ENCODE data around the gene AGTRAP.

Gene AGTRAP

GRCh38 chr1:11697893-11698210, 38.1 kb upstream of the AGTRAP start:
- H3K4me3 ChIP-seq (ENCODE audit: low read depth in 1 of 2, low read length in 2 of 2): no peak overlapping the region
- H3K27ac ChIP-seq (ENCODE audit: low read length): no peak overlapping the region
- no peaks in the 10 kb centered on the region for H3K9me3 ChIP-seq (ENCODE audit: control insufficient read depth in 1 of 2, low read length in 2 of 2)
- H3K4me1 ChIP-seq (ENCODE audit: control insufficient read depth in 1 of 2, insufficient read depth in 2 of 2, low read length in 2 of 2): peaks cover 0 to 10% of the 10 kb centered on the region in 2 donors
- no peaks in the 10 kb centered on the region for H3K36me3 ChIP-seq (ENCODE audit: control insufficient read depth in 1 of 2, insufficient read depth in 2 of 2, low read length in 2 of 2)
- H3K27me3 ChIP-seq (ENCODE audit: low read depth, low read length): peaks cover 22% of the 10 kb centered on the region

- no peak overlapping the region for H3K4me3 ChIP-seq (ENCODE audit: low read depth in 1 of 2, low read length in 2 of 2)
- no peaks in the 10 kb centered on the region for H3K9me3 ChIP-seq (ENCODE audit: control insufficient read depth in 1 of 2, low read length in 2 of 2)
- H3K27me3 ChIP-seq (ENCODE audit: low read depth, low read length): peaks cover 9% of the 10 kb centered on the region
- H3K36me3 ChIP-seq (ENCODE audit: control insufficient read depth in 1 of 2, insufficient read depth in 2 of 2, low read length in 2 of 2): no peaks in the 10 kb centered on the region
- no peak overlapping the region for H3K27ac ChIP-seq (ENCODE audit: low read length)
- peaks cover 0 to 10% of the 10 kb centered on the region in 2 donors for H3K4me1 ChIP-seq (ENCODE audit: control insufficient read depth in 1 of 2, insufficient read depth in 2 of 2, low read length in 2 of 2)
Observed at GRCh38 chr1:11700601-11701467, 35.1 kb upstream of the AGTRAP start.

DNA sequence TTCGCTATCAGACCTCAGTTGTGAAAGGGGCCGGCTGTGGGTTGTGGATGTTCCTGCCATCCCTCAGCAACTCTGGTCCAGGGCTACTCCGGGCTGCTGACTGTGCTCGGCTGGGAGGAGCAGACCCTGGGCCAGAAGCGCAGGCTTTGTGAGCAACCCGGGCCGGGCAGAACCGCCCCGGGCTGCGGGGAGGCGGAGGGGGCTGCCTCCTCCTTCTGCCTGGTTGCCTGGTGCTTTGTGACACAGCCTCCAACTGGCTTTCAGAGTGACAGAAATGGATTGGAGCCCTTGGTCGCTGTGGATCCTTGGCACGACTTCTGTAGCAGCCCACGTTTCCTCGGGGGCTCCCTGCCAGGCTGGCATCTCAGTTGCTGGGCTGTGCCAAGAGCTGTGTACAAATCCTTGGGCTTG, 34.4 kb upstream of the AGTRAP start:
- Histone ChIP-seq H3K4me3 (ENCODE audit: low read depth in 1 of 2, low read length in 2 of 2) (no peak overlapping the region), H3K36me3 (ENCODE audit: control insufficient read depth in 1 of 2, insufficient read depth in 2 of 2, low read length in 2 of 2) (no peaks in the 10 kb centered on the region), H3K9me3 (ENCODE audit: control insufficient read depth in 1 of 2, low read length in 2 of 2) (no peaks in the 10 kb centered on the region), H3K4me1 (ENCODE audit: control insufficient read depth in 1 of 2, insufficient read depth in 2 of 2, low read length in 2 of 2) (peaks cover 0 to 10% of the 10 kb centered on the region in 2 donors), H3K27me3 (ENCODE audit: low read depth, low read length) (peaks cover 9% of the 10 kb centered on the region), H3K27ac (ENCODE audit: low read length) (no peak overlapping the region)

GRCh38 chr1:11701981-11702803, 33.7 kb upstream of the AGTRAP start:
- Histone ChIP-seq H3K36me3 (ENCODE audit: control insufficient read depth in 1 of 2, insufficient read depth in 2 of 2, low read length in 2 of 2) (no peaks in the 10 kb centered on the region), H3K9me3 (ENCODE audit: control insufficient read depth in 1 of 2, low read length in 2 of 2) (no peaks in the 10 kb centered on the region), H3K4me1 (ENCODE audit: control insufficient read depth in 1 of 2, insufficient read depth in 2 of 2, low read length in 2 of 2) (peaks cover 0 to 10% of the 10 kb centered on the region in 2 donors), H3K27ac (ENCODE audit: low read length) (no peak overlapping the region), H3K27me3 (ENCODE audit: low read depth, low read length) (peaks cover 9% of the 10 kb centered on the region), H3K4me3 (ENCODE audit: low read depth in 1 of 2, low read length in 2 of 2) (no peak overlapping the region)

- Histone ChIP-seq H3K36me3 (ENCODE audit: control insufficient read depth in 1 of 2, insufficient read depth in 2 of 2, low read length in 2 of 2) (no peaks in the 10 kb centered on the region), H3K27me3 (ENCODE audit: low read depth, low read length) (peaks cover 9% of the 10 kb centered on the region), H3K9me3 (ENCODE audit: control insufficient read depth in 1 of 2, low read length in 2 of 2) (no peaks in the 10 kb centered on the region), H3K27ac (ENCODE audit: low read length) (no peak overlapping the region), H3K4me1 (ENCODE audit: control insufficient read depth in 1 of 2, insufficient read depth in 2 of 2, low read length in 2 of 2) (peaks cover 0 to 10% of the 10 kb centered on the region in 2 donors), H3K4me3 (ENCODE audit: low read depth in 1 of 2, low read length in 2 of 2) (no peak overlapping the region)
Observed at GRCh38 chr1:11703357-11704193, 32.4 kb upstream of the AGTRAP start.

- Histone ChIP-seq H3K4me1 (ENCODE audit: control insufficient read depth in 1 of 2, insufficient read depth in 2 of 2, low read length in 2 of 2) (peaks cover 0 to 10% of the 10 kb centered on the region in 2 donors), H3K27me3 (ENCODE audit: low read depth, low read length) (peaks cover 9% of the 10 kb centered on the region), H3K36me3 (ENCODE audit: control insufficient read depth in 1 of 2, insufficient read depth in 2 of 2, low read length in 2 of 2) (no peaks in the 10 kb centered on the region), H3K27ac (ENCODE audit: low read length) (no peak overlapping the region), H3K4me3 (ENCODE audit: low read depth in 1 of 2, low read length in 2 of 2) (no peak overlapping the region), H3K9me3 (ENCODE audit: control insufficient read depth in 1 of 2, low read length in 2 of 2) (no peaks in the 10 kb centered on the region)
Observed at GRCh38 chr1:11704194-11704529, 31.8 kb upstream of the AGTRAP start.

DNA sequence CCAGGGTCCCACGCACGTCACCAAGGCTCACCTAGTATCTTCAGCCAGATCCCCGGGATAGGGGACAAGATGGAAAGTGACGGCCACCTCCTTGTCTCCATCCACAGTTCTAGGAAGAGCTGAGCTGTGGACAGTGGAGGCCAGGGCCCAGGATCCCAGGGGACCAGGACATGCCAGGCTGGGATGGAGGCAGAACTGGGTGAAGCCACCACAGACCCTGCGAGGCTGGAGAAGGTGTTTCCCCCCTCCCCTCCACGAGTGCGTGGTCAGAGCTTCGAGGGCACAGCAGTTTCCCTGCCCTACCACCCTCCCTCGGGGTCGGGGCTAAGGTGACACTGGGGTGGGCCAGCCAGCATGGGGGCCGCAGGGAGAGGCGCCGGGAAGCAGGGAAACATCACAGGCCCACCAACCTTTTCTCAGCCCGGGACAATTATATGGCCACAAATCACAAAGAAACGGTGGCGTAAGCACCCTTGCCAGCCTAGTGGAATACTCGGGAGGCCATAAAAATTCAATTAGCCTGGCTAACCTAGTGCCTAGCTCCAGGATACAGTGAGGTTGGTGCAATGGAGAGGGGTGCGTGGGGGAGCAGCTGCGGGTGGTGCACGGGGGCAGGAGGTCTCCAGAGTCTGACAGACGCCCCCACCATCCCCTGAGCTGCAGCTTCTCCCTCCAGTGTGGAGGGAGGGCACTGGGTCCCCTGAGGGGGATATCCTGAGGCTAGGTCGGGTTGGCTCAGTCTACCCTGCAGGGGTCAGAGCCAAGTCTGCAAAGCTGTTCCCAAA, 31.1 kb upstream of the AGTRAP start:
- Histone ChIP-seq H3K36me3 (ENCODE audit: control insufficient read depth in 1 of 2, insufficient read depth in 2 of 2, low read length in 2 of 2) (no peaks in the 10 kb centered on the region), H3K4me1 (ENCODE audit: control insufficient read depth in 1 of 2, insufficient read depth in 2 of 2, low read length in 2 of 2) (peaks cover 0 to 10% of the 10 kb centered on the region in 2 donors), H3K27me3 (ENCODE audit: low read depth, low read length) (peaks cover 9% of the 10 kb centered on the region), H3K27ac (ENCODE audit: low read length) (no peak overlapping the region), H3K4me3 (ENCODE audit: low read depth in 1 of 2, low read length in 2 of 2) (no peak overlapping the region), H3K9me3 (ENCODE audit: control insufficient read depth in 1 of 2, low read length in 2 of 2) (no peaks in the 10 kb centered on the region)

DNA sequence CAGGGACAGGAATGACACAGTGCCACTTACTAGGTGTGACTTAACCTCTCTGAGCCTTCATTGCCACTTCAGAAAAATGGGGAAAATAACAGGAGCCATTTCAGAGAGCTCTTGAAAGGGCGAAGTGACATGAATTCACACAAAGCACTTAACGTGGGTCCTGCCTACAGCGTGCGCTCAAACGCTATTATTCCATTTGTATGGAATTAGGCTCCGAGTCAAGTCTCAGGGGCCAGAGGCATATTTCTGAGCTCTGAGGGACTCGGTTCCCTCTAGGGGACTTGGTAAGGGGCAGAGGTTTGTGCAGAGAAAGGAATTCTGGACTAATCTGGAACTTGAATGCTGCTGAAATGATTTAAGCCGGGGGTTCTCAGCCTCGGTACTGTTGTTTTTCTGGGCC, 30.3 kb upstream of the AGTRAP start:
- no peak overlapping the region for H3K4me3 ChIP-seq (ENCODE audit: low read depth in 1 of 2, low read length in 2 of 2)
- peaks cover 8% of the 10 kb centered on the region for H3K27me3 ChIP-seq (ENCODE audit: low read depth, low read length)
- no peak overlapping the region for H3K27ac ChIP-seq (ENCODE audit: low read length)
- no peaks in the 10 kb centered on the region for H3K36me3 ChIP-seq (ENCODE audit: control insufficient read depth in 1 of 2, insufficient read depth in 2 of 2, low read length in 2 of 2)
- H3K4me1 ChIP-seq (ENCODE audit: control insufficient read depth in 1 of 2, insufficient read depth in 2 of 2, low read length in 2 of 2): peaks cover 0 to 10% of the 10 kb centered on the region in 2 donors
- H3K9me3 ChIP-seq (ENCODE audit: control insufficient read depth in 1 of 2, low read length in 2 of 2): no peaks in the 10 kb centered on the region

GRCh38 chr1:11706292-11706691, 29.6 kb upstream of the AGTRAP start:
- Histone ChIP-seq H3K4me1 (ENCODE audit: control insufficient read depth in 1 of 2, insufficient read depth in 2 of 2, low read length in 2 of 2) (peaks cover 0 to 5% of the 10 kb centered on the region in 2 donors), H3K4me3 (ENCODE audit: low read depth in 1 of 2, low read length in 2 of 2) (no peak overlapping the region), H3K9me3 (ENCODE audit: control insufficient read depth in 1 of 2, low read length in 2 of 2) (no peaks in the 10 kb centered on the region), H3K36me3 (ENCODE audit: control insufficient read depth in 1 of 2, insufficient read depth in 2 of 2, low read length in 2 of 2) (no peaks in the 10 kb centered on the region), H3K27ac (ENCODE audit: low read length) (no peak overlapping the region), H3K27me3 (ENCODE audit: low read depth, low read length) (peaks cover 3% of the 10 kb centered on the region)

GRCh38 chr1:11707621-11708276, 28.2 kb upstream of the AGTRAP start:
- no peaks in the 10 kb centered on the region for H3K9me3 ChIP-seq (ENCODE audit: control insufficient read depth in 1 of 2, low read length in 2 of 2)
- no peaks in the 10 kb centered on the region for H3K4me1 ChIP-seq (ENCODE audit: control insufficient read depth in 1 of 2, insufficient read depth in 2 of 2, low read length in 2 of 2)
- no peak overlapping the region for H3K4me3 ChIP-seq (ENCODE audit: low read depth in 1 of 2, low read length in 2 of 2)
- no peaks in the 10 kb centered on the region for H3K27me3 ChIP-seq (ENCODE audit: low read depth, low read length)
- H3K36me3 ChIP-seq (ENCODE audit: control insufficient read depth in 1 of 2, insufficient read depth in 2 of 2, low read length in 2 of 2): no peaks in the 10 kb centered on the region
- no peak overlapping the region for H3K27ac ChIP-seq (ENCODE audit: low read length)
